H9 (cell line): ENCODE data around the gene LRP1B. TPM values are rescaled to one million over a fixed set of nuclear protein-coding genes. Genes with fewer than 3 reads are reported as not detected.

Experiments used
- DNase-seq: peaks from one replicate; pipeline ENCODE4 v3.0.0-alpha.2; 2017
- H2AFZ ChIP-seq: one replicate; pipeline ENCODE4 v1.6.1; 2013; ENCODE audit warnings: mild to moderate bottlenecking, low read length, control low read depth, moderate library complexity
- H2AK5ac ChIP-seq: 2 replicates; pipeline ENCODE4 v1.6.1; 2013; ENCODE audit warnings: low read length, control low read depth, mixed read lengths; ENCODE audit not compliant: insufficient read length
- H2BK120ac ChIP-seq: one replicate; pipeline ENCODE4 v1.6.1; 2013; ENCODE audit warnings: low read depth, mild to moderate bottlenecking, low read length, control low read depth, inconsistent platforms; ENCODE audit not compliant: poor library complexity, severe bottlenecking
- H2BK12ac ChIP-seq: 2 replicates; pipeline ENCODE4 v1.6.1; 2013; ENCODE audit warnings: low read length, control low read depth, mixed read lengths, low read depth; ENCODE audit not compliant: insufficient read length
- H2BK15ac ChIP-seq: 2 replicates; pipeline ENCODE4 v1.6.1; 2013; ENCODE audit warnings: low read depth, low read length, control low read depth
- H2BK20ac ChIP-seq: one replicate; pipeline ENCODE4 v1.6.1; 2013; ENCODE audit warnings: low read depth, mild to moderate bottlenecking, low read length, control low read depth, inconsistent platforms; ENCODE audit not compliant: poor library complexity, severe bottlenecking
- H2BK5ac ChIP-seq: 2 replicates; pipeline ENCODE4 v1.6.1; 2013; ENCODE audit warnings: low read length, control low read depth, mixed read lengths; ENCODE audit not compliant: insufficient read length
- H3K14ac ChIP-seq: 2 replicates; pipeline ENCODE4 v1.6.1; 2013; ENCODE audit warnings: low read length, control low read depth; ENCODE audit not compliant: insufficient read depth
- H3K18ac ChIP-seq: 2 replicates; pipeline ENCODE4 v1.6.1; 2013; ENCODE audit warnings: low read depth, mild to moderate bottlenecking, mixed read lengths, low read length, control low read depth; ENCODE audit not compliant: insufficient read length
- H3K23ac ChIP-seq: 2 replicates; pipeline ENCODE4 v1.6.1; 2013; ENCODE audit warnings: low read length, control low read depth, mixed read lengths, low read depth; ENCODE audit not compliant: insufficient read length
- H3K23me2 ChIP-seq: 2 replicates; pipeline ENCODE4 v1.6.1; 2013; ENCODE audit warnings: low read depth, mild to moderate bottlenecking, mixed read lengths, low read length, control low read depth; ENCODE audit not compliant: insufficient read length, poor library complexity, severe bottlenecking
- H3K27ac ChIP-seq: 2 replicates; pipeline ENCODE4 v1.5.1; 2013; ENCODE audit warnings: low read length, control low read depth, mixed read lengths, low read depth; ENCODE audit not compliant: insufficient read length
- H3K27me3 ChIP-seq: 2 replicates; pipeline ENCODE4 v1.6.1; 2013; ENCODE audit warnings: low read length, control low read depth, inconsistent platforms; ENCODE audit not compliant: insufficient read depth
- H3K4ac ChIP-seq: 2 replicates; pipeline ENCODE4 v1.6.1; 2013; ENCODE audit warnings: low read depth, mild to moderate bottlenecking, control low read depth, inconsistent platforms, low read length, moderate library complexity
- H3K4me1 ChIP-seq: 2 replicates; pipeline ENCODE4 v1.6.1; 2013; ENCODE audit warnings: low read length, control low read depth, inconsistent platforms; ENCODE audit not compliant: insufficient read depth
- H3K4me2 ChIP-seq: 2 replicates; pipeline ENCODE4 v1.6.1; 2013; ENCODE audit warnings: low read length, control low read depth, mixed read lengths; ENCODE audit not compliant: insufficient read length, insufficient read depth
- H3K56ac ChIP-seq: 2 replicates; pipeline ENCODE4 v1.6.1; 2013; ENCODE audit warnings: low read depth, mild to moderate bottlenecking, mixed read lengths, low read length, control low read depth; ENCODE audit not compliant: insufficient read length
- H3K79me1 ChIP-seq: 2 replicates; pipeline ENCODE4 v1.6.1; 2013; ENCODE audit warnings: low read depth, mild to moderate bottlenecking, moderate library complexity, low read length, control low read depth, inconsistent platforms; ENCODE audit not compliant: insufficient read depth, poor library complexity, severe bottlenecking
- H3K79me2 ChIP-seq: 2 replicates; pipeline ENCODE4 v1.6.1; 2013; ENCODE audit warnings: low read length, control low read depth, inconsistent platforms; ENCODE audit not compliant: insufficient read depth
- H3K9ac ChIP-seq: 2 replicates; pipeline ENCODE4 v1.6.1; 2013; ENCODE audit warnings: low read length, control low read depth, mixed read lengths; ENCODE audit not compliant: insufficient read length; ENCODE audit errors: extremely low read depth
- H3K9me3 ChIP-seq: one replicate; pipeline ENCODE4 v1.6.1; 2013; ENCODE audit warnings: low read depth, low read length, inconsistent platforms; ENCODE audit not compliant: control insufficient read depth
- H3T11ph ChIP-seq: one replicate; pipeline ENCODE4 v1.6.1; 2013; ENCODE audit warnings: mild to moderate bottlenecking, low read length, control low read depth, inconsistent platforms
- H4K20me1 ChIP-seq: one replicate; pipeline ENCODE4 v1.6.1; 2013; ENCODE audit not compliant: control insufficient read depth, insufficient read length, insufficient read depth
- H4K5ac ChIP-seq: 2 replicates; pipeline ENCODE4 v1.6.1; 2013; ENCODE audit warnings: low read depth, mild to moderate bottlenecking, mixed read lengths, low read length, control low read depth; ENCODE audit not compliant: insufficient read length
- H4K8ac ChIP-seq: replicated peaks from 2 replicates; pipeline ENCODE4 v1.6.1; 2013; ENCODE audit warnings: low read length, control low read depth, mixed read lengths, low read depth; ENCODE audit not compliant: insufficient read length
- H4K91ac ChIP-seq: 2 replicates; pipeline ENCODE4 v1.6.1; 2013; ENCODE audit warnings: low read depth, mild to moderate bottlenecking, moderate library complexity, mixed read lengths, low read length, control low read depth; ENCODE audit not compliant: insufficient read length
- H3K27ac Mint-ChIP-seq, 3 experiments: 2 replicates in 2 of 3; 3 replicates in 1 of 3; pipeline ENCODE4 v1.8.0; 2020 to 2021; ENCODE audit warnings: mixed read lengths in 3 of 3, mild to moderate bottlenecking in 1 of 3, moderate library complexity in 1 of 3
- H3K27me3 Mint-ChIP-seq: 2 replicates; pipeline ENCODE4 v1.8.0; 2021; ENCODE audit warnings: low read depth, mild to moderate bottlenecking, moderate library complexity, mixed read lengths
- H3K36me3 Mint-ChIP-seq, 3 experiments: 2 replicates in 2 of 3; 3 replicates in 1 of 3; pipeline ENCODE4 v1.8.0; 2020 to 2021; ENCODE audit warnings: low read depth in 3 of 3, mixed read lengths in 3 of 3; ENCODE audit not compliant: insufficient read depth in 1 of 3
- H3K4me1 Mint-ChIP-seq, 2 experiments: 2 replicates each; pipeline ENCODE4 v1.8.0; 2020; ENCODE audit warnings: mixed read lengths in 2 of 2
- H3K4me3 Mint-ChIP-seq, 2 experiments: 2 replicates in 1 of 2; 3 replicates in 1 of 2; pipeline ENCODE4 v1.8.0; 2020 to 2021; ENCODE audit warnings: mild to moderate bottlenecking in 2 of 2, mixed read lengths in 2 of 2, moderate library complexity in 1 of 2
- H3K9me3 Mint-ChIP-seq, 2 experiments: 2 replicates in 1 of 2; 3 replicates in 1 of 2; pipeline ENCODE4 v1.8.0; 2020; ENCODE audit warnings: mild to moderate bottlenecking in 2 of 2, mixed read lengths in 2 of 2, moderate library complexity in 1 of 2
- WGBS: extraction: QIAGEN DNeasy Blood & Tissue Kit; methylation state at CpG from one replicate; pipeline ENCODE4 v1.1.7; 2013; ENCODE audit warnings: missing lambda C conversion rate, low lambda C conversion rate, mixed read lengths; ENCODE audit not compliant: insufficient read length; ENCODE audit errors: extremely low coverage; 5-methylcytosine and 5-hydroxymethylcytosine counted together
- total RNA-seq: library from RNA; stranded (reverse); gene quantifications from 2 replicates; pipeline ENCODE4 v1.2.1, GENCODE V29; 2021
- TF ChIP-seq, protein P1 (sequence below): fragments of 200-600 bp; sonication (generic); conservative IDR thresholded peaks from 3 replicates; pipeline ENCODE4 v1.8.0; 2021; ENCODE audit warnings: antibody characterized with exemption, mild to moderate bottlenecking

The LRP1B gene
- total RNA-seq, 1 experiment from 2014 or later, result not detected

DNA sequence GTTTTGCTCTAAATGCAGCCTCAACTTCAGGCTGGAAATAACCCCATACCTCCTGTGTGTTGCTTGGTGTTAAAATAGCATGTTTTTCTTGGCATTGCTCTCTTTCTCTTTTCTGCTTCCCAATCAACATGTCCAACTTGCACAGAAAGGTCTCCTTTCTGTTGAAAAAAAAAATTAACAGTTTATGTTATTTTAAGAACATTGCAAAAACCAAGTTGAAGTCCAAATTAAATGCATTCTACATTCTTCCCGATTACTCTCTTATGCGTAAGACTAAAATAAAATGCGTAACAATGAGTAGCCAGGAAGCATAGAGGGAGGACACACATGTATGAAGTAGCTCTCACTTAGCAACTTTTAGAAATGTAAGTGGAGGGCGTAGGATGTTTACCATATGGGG is 1944.5 kb downstream of the LRP1B start:
- H4K20me1 ChIP-seq, result no peaks in the 10 kb centered on the region
- DNase-seq, result no peak
- H3K9me3 ChIP-seq, result no peaks in the 10 kb centered on the region
- H3K79me2 ChIP-seq, result no peaks in the 10 kb centered on the region
- no peak overlapping the region for H2AK5ac ChIP-seq
- no peak overlapping the region for H2BK12ac ChIP-seq
- no peak overlapping the region for H4K91ac ChIP-seq
- H3K23me2 ChIP-seq, result no peaks in the 10 kb centered on the region
- no peaks in the 10 kb centered on the region; the same call in 1 of the 2 replicates for H3K4me1 ChIP-seq
- no peak overlapping the region for H3K18ac ChIP-seq
- H2BK120ac ChIP-seq, result no peak overlapping the region
- TF ChIP-seq, protein P1, sequence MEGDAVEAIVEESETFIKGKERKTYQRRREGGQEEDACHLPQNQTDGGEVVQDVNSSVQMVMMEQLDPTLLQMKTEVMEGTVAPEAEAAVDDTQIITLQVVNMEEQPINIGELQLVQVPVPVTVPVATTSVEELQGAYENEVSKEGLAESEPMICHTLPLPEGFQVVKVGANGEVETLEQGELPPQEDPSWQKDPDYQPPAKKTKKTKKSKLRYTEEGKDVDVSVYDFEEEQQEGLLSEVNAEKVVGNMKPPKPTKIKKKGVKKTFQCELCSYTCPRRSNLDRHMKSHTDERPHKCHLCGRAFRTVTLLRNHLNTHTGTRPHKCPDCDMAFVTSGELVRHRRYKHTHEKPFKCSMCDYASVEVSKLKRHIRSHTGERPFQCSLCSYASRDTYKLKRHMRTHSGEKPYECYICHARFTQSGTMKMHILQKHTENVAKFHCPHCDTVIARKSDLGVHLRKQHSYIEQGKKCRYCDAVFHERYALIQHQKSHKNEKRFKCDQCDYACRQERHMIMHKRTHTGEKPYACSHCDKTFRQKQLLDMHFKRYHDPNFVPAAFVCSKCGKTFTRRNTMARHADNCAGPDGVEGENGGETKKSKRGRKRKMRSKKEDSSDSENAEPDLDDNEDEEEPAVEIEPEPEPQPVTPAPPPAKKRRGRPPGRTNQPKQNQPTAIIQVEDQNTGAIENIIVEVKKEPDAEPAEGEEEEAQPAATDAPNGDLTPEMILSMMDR, result no peak
- H3K36me3 Mint-ChIP-seq, result no peaks in the 10 kb centered on the region
- no peak overlapping the region; a peak in 1 of 5 replicates for H3K4me3 Mint-ChIP-seq
- H3K23ac ChIP-seq, result no peak overlapping the region
- no peak overlapping the region for H2AFZ ChIP-seq
- 0 out of 7 replicates have a peak overlapping the region, but pooled peaks of 1 of the 3 experiments have one; percentile 50 for H3K27ac Mint-ChIP-seq
- H4K5ac ChIP-seq, result no peak overlapping the region
- no peak overlapping the region for H2BK15ac ChIP-seq
- H2BK20ac ChIP-seq, result no peak overlapping the region
- H3K79me1 ChIP-seq, result no peaks in the 10 kb centered on the region
- H3T11ph ChIP-seq, result no peak overlapping the region
- H3K9me3 Mint-ChIP-seq, result no peaks in the 10 kb centered on the region
- H3K9ac ChIP-seq, result no peak overlapping the region
- H3K27me3 Mint-ChIP-seq, result no peaks in the 10 kb centered on the region
- H3K27me3 ChIP-seq, result no peaks in the 10 kb centered on the region
- no peak overlapping the region for H3K14ac ChIP-seq
- WGBS, result no CpG with 5 or more reads among the region's 4 CpGs
- no peak overlapping the region for H4K8ac ChIP-seq
- no peak overlapping the region for H2BK5ac ChIP-seq
- H3K27ac ChIP-seq, result no peak overlapping the region
- H3K4me1 Mint-ChIP-seq, result peaks cover 4 to 10% of the 10 kb centered on the region in 2 experiments
- H3K4me2 ChIP-seq, result no peak overlapping the region
- H3K4ac ChIP-seq, result no peak overlapping the region
- H3K56ac ChIP-seq, result no peak overlapping the region
